22Rv1 (cell line): ENCODE data around the gene RPRD1A.

Experiments
- H3K27ac ChIP-seq: fragments of 450-650 bp; 2 replicates; pipeline ENCODE4 v1.5.1; 2017
- CTCF ChIP-seq: fragments of 450-650 bp; IDR thresholded peaks from 2 replicates; pipeline ENCODE4 v1.5.1; 2017; ENCODE audit warnings: mild to moderate bottlenecking
- ZFX ChIP-seq: fragments of 450-650 bp; IDR thresholded peaks from 2 replicates; pipeline ENCODE4 v1.6.1; 2017; ENCODE audit warnings: antibody characterized with exemption, borderline replicate concordance

The RPRD1A gene

GRCh38 chr18:36064027-36064808, 3.1 kb downstream of the RPRD1A start:
- TF ChIP-seq CTCF (no peak), ZFX (no peak)
- no peak overlapping the region for H3K27ac ChIP-seq

- no peak overlapping the region for H3K27ac ChIP-seq
- TF ChIP-seq ZFX = no peak
Measured at GRCh38 chr18:36058674-36059073, 8.7 kb downstream of the RPRD1A start.

GRCh38 chr18:36051760-36052159, 15.6 kb downstream of the RPRD1A start:
- TF ChIP-seq ZFX = no peak
- no peak for TF ChIP-seq CTCF
- no peak overlapping the region for H3K27ac ChIP-seq

GRCh38 chr18:36050479-36050878, 16.9 kb downstream of the RPRD1A start:
- TF ChIP-seq CTCF (no peak), ZFX (no peak)
- no peak overlapping the region for H3K27ac ChIP-seq

- TF ChIP-seq ZFX = no peak
- no peak for TF ChIP-seq CTCF
- no peak overlapping the region for H3K27ac ChIP-seq
Measured at GRCh38 chr18:36047521-36047920, 19.8 kb downstream of the RPRD1A start.

- no peak overlapping the region for H3K27ac ChIP-seq
- TF ChIP-seq ZFX = no peak
- TF ChIP-seq CTCF = no peak
Measured at GRCh38 chr18:36046898-36047297, 20.5 kb downstream of the RPRD1A start.

- H3K27ac ChIP-seq = no peak overlapping the region
- TF ChIP-seq ZFX = no peak
- TF ChIP-seq CTCF = no peak
Measured at GRCh38 chr18:36045241-36045991, 21.9 kb downstream of the RPRD1A start.
